DMS114 treated with DMSO at 0.1 percent for 48 hours (cell line): ENCODE results near the gene MAGI2.

Source experiments
- DNase-seq: peaks from one replicate; lab custom pipeline; 2025; ENCODE audit not compliant: unreplicated experiment; lab: John Stamatoyannopoulos, UW

The MAGI2 gene

DNA sequence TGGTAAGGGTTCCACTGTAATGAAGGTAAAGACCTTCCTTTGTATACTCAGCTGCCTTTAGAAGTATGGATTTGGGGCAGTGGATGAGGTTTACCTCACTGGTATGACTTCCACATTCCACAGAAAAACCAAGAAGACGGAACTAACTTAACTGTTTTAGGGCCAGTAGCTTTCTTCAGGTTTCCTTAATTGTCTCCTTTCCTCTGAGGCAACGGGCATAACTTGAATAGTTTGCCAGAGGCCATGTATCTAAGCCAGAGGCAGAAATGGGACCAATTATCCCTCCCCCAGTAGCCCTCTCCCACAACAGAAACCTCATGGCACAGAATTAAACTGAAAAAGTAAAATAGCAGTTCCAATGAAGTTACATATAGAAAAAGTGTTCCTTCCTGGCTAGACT lies 1373.2 kb downstream of the MAGI2 start:
- DNase-seq: no peak

DNA sequence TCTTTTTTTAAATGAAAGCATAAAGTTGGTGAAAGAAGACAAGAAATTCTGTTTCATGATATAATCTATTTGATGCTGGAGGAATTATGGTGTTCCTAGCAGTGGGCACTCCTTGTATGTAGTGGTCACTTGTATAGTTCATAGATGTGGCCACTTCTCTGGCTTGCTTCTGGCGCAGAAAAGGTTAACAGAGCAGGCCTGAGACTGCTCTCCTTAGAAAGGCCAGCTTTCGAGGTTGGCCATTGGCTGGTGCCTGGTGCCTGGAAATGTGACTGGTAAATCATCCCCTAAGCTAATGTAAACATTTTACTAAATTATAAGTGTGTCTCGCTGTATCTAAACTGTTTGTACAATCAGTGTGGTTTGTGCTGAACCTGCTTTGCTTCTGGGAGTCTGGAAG lies 1378.8 kb downstream of the MAGI2 start:
- no peak for DNase-seq

DNA sequence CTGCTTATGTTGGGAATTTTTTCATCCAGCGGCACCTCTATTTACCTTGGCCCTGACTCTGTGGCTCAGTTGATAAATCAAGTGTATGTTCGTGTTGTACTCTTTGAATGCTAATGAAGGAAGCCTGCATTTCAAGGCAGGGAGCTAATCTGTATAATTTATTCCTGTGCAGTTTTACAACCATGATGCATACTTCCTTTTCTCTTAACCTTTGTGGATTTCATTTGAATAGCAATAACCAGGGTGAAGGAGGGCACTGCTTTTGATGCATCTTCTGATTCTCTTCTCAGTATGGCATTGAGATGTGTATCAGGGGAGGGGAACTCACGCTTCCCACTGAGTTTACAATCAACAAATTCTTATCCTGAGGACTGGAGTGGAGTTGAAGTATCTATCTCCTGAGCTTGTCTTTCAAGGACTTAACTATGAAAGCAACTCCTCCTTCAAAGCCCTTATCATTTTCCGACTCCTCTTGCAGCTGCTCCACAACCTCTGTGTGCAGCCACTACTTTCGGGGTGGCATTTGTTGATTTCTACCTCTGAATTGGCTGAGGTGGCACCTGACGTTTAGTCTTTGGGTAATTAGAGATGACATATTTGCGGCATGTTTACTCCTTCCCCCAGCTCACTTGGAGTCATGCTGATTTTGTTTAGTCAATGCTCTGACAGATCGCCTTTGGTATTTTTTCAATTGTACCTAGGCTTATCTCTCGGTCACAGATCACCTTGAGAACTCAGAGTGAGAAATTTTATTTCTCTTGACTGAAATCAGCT lies 1379.7 kb downstream of the MAGI2 start:
- no peak for DNase-seq

DNA sequence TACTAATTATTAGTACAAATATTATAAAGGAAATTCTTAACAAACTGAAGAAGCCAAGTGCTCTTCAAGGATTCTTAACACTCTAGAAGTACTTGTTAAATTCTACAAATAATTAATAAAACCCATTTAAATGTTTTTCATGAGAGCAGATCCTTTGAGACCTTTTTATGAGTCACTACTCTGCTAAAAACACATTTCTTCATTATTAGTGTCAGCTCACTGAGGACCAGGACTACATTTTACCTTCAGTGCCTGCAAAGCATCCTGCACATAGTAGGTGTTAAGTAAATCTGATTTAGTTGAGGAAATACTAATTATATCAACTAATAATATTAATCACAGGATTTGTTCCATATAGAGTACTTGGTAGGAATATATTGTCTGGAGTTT lies 1381.3 kb downstream of the MAGI2 start:
- DNase-seq: no peak

DNA sequence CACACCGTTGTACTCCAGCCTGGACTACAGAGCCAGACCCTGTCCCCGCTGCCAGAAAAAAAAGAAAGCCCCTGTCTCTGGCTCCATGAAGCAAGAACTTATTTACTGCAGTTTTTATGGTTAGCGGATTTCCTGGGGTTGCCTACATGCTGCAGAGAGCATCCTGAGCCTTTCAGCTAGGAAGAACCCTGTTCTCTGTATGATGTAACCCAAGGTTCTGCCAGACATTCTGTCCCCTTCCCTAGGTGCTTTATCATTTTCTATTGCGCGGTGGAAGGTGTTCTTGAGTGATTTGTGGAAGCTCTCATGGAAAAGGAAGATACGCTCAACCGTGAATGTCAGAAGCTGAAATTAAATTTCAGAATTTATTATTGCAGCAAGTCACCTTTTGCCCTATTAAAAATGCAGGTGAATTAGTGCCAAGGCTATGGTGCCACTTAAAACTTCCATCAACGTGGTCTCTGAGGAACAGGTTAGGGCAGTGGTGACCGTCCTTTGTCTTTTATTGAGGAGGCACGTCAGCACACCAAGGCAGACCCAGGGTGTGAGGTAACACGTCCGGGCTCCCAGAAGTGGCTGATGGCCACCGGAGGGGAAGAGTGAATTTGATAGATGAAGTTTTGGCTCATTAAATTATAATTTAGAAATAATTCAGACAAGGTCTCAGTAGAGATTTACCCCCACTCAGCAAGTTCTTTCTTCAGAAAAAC lies 1381.8 kb downstream of the MAGI2 start:
- no peak for DNase-seq

DNA sequence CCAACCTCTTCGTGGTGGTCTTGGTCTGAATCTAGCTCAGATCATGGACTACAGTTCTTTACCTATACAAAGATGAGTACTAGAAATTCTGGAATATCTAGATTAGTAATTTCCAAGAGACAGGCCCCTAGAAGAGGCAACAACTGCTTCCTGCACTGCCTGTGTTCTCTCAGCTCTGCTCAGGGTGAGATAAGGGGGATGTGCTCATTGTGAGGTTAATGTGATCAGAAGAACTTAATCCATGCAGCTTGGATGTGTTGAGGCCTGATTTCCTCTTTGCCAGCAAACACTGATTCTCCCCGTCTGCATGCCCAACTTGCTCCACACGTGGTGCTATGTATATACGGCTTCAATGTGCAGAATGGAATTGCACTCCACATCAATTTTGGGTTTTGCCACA lies 1386.9 kb downstream of the MAGI2 start:
- DNase-seq: no peak

DNA sequence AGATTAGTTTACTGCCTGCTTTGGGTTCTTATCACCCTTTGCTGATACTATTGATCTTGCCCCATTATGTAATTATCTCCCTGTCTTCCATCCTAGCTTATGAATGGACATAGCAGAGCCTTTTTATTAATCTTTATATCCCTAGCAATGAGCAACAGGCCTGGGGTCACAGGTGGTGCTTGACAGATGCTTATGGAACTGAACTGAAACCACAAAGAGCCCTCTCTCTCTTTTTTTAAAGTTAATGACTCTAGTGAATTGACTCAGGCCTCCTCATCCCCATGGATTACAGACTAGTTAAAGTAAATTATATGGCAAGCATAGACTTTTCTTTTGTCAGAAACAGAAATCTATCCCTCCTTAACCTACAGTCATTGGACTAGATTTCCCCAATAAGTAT lies 1389.7 kb downstream of the MAGI2 start:
- DNase-seq: no peak

GRCh38 chr7:78062214-78062613 lies 1391.3 kb downstream of the MAGI2 start:
- DNase-seq: no peak

GRCh38 chr7:78057571-78057970 lies 1395.9 kb downstream of the MAGI2 start:
- DNase-seq: no peak

DNA sequence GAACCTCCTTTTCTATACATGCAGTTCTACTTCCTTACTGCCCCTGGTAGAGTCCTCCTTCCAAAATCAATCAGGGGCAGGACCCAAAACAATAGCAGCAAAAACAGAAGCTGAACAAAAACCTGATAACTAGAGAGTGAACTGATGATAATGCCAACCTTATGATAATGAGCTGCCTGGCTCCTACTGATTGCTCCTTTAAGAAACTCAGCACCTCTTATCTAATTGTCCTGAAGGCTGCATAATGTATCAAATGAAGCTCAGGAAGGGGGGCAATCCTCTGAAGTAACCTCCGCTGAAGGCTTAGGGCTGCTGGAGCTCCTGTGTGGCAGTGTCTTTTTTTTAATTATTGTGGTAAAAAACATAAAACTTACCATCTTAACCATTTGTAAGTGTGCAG lies 1397.9 kb downstream of the MAGI2 start:
- DNase-seq: no peak

DNA sequence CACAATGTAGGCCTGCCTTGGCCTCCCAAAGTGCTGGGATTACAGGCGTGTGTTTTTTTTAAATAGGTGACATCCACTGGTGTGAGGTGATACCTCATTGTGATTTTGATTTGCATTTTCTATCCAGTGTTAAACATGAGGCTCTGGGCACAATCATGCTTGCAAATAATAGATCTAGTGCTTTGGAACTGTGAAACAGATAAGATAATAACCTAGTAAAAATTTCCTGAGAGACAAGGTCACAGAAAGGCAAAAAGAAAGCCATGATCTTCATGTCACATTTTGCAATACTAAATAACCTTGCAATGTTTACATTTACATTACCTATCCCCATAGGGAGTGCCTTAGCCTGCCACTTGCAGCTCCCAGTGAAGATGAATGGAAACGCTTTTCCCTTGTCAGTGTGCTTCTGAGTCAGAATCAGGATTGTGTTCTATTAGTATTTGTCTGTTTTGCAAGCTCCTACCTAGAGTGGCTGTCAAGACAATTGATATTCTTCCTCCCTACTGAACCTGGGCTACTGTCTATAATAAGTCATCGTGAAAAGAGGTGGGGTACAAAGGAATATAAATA lies 1398.4 kb downstream of the MAGI2 start:
- no peak for DNase-seq

DNA sequence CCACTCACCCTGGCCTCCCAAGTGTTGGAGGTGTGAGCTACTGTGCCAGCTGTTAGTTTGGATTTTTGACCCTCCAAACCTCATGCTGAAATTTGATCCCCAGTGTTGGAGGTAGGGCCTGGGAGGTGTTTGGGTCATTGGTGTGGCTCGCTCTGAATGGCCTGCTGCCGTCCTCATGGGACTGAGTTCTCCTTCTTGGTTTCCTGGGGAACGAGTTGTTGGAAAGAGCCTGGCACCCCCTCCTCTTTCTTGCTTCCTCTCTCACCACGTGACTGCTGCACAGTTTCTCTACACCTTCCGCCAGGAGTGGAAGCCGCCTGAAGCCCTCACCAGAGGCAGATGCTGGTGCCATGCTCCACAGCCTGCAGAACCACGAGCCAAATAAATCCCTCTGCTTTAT lies 1401.4 kb downstream of the MAGI2 start:
- no peak for DNase-seq

DNA sequence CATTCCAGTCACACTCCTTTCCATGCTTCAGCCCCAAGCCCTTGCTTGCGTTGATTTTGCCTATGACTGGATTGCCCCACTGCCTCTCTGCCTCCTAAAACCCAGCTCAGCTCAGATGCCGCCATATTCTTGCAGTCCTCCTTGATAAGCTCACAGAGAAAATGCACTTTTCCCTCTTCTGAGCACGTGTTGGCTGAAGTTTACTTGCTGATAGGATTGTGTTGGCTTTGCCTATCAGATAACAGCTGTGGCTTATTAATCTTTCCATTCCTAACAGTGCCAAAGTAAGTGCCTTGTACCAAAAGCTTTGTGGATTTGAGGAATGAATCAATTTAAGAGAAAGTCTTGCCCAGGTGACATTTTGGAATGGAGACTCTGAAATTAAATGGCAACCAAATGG lies 1405.7 kb downstream of the MAGI2 start:
- DNase-seq: no peak

- DNase-seq: no peak
These were observed 1410.3 kb downstream of the MAGI2 start for GRCh38 chr7:78043159-78043558.

DNA sequence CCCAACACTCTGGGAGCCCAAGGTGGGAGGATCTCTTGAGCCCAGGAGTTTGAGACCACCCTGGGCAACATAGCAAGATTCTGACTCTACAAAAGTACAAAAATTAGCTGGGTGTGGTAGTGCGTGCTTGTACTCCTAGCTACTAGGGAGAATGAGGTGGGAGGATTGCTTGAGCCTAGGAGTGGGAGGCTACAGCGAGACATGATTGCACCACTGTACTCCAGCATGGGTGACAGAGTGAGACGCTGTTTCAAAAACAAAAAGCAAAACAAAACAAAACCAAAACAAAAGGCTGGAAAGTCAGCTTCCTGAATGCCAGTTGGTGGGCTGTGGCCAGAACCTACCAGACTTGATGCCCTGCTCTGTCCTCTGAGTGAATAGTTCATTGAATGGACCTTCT lies 1412.0 kb downstream of the MAGI2 start:
- DNase-seq: no peak

GRCh38 chr7:78039790-78040776 lies 1413.4 kb downstream of the MAGI2 start:
- no peak for DNase-seq

GRCh38 chr7:78038465-78039080 lies 1414.9 kb downstream of the MAGI2 start:
- DNase-seq: no peak

GRCh38 chr7:78037603-78038002 lies 1415.9 kb downstream of the MAGI2 start:
- no peak for DNase-seq

DNA sequence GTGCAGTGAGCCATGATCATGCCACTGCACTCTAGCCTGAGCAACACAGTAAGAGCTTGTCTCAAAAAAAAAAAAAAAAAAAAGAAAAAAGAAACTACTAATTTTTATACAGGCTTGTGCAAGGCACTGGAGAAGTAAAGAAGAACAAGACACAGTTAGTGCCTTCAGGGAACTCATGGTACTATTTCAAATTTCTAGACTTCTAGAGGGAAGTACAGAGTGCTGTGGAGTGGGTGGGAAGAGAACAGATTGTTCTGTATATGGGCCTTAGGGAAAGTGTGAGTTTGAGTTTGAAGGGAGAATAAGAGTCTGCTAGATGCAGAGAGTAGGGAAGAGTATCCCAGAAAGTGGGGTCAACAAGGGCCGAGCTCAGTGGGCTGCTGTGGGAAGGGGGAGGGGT lies 1420.1 kb downstream of the MAGI2 start:
- DNase-seq: no peak

GRCh38 chr7:78026492-78026891 lies 1427.0 kb downstream of the MAGI2 start:
- DNase-seq: no peak

- no peak for DNase-seq
These were observed 1428.9 kb downstream of the MAGI2 start for GRCh38 chr7:78024591-78024990.
